HepG2 (cell line): ENCODE measurements around the gene LEMD2. TPM values are rescaled to one million over a fixed set of nuclear protein-coding genes. Genes with fewer than 3 reads are reported as not detected.

ENCODE experiments used
- BRF2 ChIP-seq: sonication (generic); formaldehyde crosslinking; IDR thresholded peaks from 2 replicates; pipeline ENCODE4 v1.8.1; 2022; ENCODE audit warnings: mild to moderate bottlenecking, missing genetic modification reagents
- CHD4 ChIP-seq: fragments of 200-600 bp; sonication (generic); IDR thresholded peaks from 2 replicates; pipeline ENCODE4 v1.7.0; 2017; ENCODE audit warnings: mild to moderate bottlenecking, low read length, borderline replicate concordance
- FOXK1 ChIP-seq: sonication (generic); formaldehyde crosslinking; IDR thresholded peaks from 2 replicates; pipeline ENCODE4 v1.4.0; 2020; ENCODE audit warnings: low read depth, missing genetic modification reagents, borderline replicate concordance
- FOXM1 ChIP-seq: sonication (generic); formaldehyde crosslinking; IDR thresholded peaks from 2 replicates; pipeline ENCODE4 v1.5.0; 2020; ENCODE audit warnings: missing genetic modification reagents
- FOXP4 ChIP-seq: sonication (generic); formaldehyde crosslinking; IDR thresholded peaks from 2 replicates; pipeline ENCODE4 v1.4.0; 2020; ENCODE audit warnings: missing genetic modification reagents
- GRHL1 ChIP-seq: sonication (generic); formaldehyde crosslinking; conservative IDR thresholded peaks from 2 replicates; pipeline ENCODE4 v1.8.0; 2022; ENCODE audit warnings: missing genetic modification reagents
- NFATC3 ChIP-seq: sonication (generic); formaldehyde crosslinking; IDR thresholded peaks from 2 replicates; pipeline ENCODE4 v1.5.1; 2020; ENCODE audit warnings: mild to moderate bottlenecking, missing genetic modification reagents
- POGK ChIP-seq: sonication (generic); formaldehyde crosslinking; conservative IDR thresholded peaks from 2 replicates; pipeline ENCODE4 v1.8.0; 2022; ENCODE audit warnings: mild to moderate bottlenecking, moderate library complexity, missing genetic modification reagents
- SYNCRIP ChIP-seq: fragments of 200-400 bp; formaldehyde crosslinking; IDR thresholded peaks from 2 replicates; pipeline ENCODE4 v1.6.1; 2018; ENCODE audit warnings: mild to moderate bottlenecking, low read depth, low read length; ENCODE audit not compliant: insufficient read depth
- TEAD2 ChIP-seq: sonication (generic); formaldehyde crosslinking; IDR thresholded peaks from 2 replicates; pipeline ENCODE4 v1.9.0; 2021; ENCODE audit warnings: missing genetic modification reagents
- TOE1 ChIP-seq: sonication (generic); formaldehyde crosslinking; IDR thresholded peaks from 2 replicates; pipeline ENCODE4 v1.4.0; 2020; ENCODE audit warnings: mild to moderate bottlenecking, missing genetic modification reagents
- ZBTB7A ChIP-seq: sonication (generic); formaldehyde crosslinking; IDR thresholded peaks from 2 replicates; pipeline ENCODE4 v1.8.0; 2022; ENCODE audit warnings: mild to moderate bottlenecking, missing genetic modification reagents
- ZEB1 ChIP-seq: IDR thresholded peaks from 2 replicates; pipeline ENCODE4 v1.6.1; 2012; ENCODE audit warnings: mild to moderate bottlenecking, low read depth, inconsistent platforms; ENCODE audit not compliant: insufficient replicate concordance
- ZFP82 ChIP-seq: sonication (generic); formaldehyde crosslinking; IDR thresholded peaks from 2 replicates; pipeline ENCODE4 v1.5.1; 2020; ENCODE audit warnings: mild to moderate bottlenecking, missing genetic modification reagents, borderline replicate concordance
- ZNF235 ChIP-seq: sonication (generic); formaldehyde crosslinking; IDR thresholded peaks from 2 replicates; pipeline ENCODE4 v1.8.1; 2023; ENCODE audit warnings: mild to moderate bottlenecking, missing genetic modification reagents, borderline replicate concordance
- ZNF264 ChIP-seq: sonication (generic); formaldehyde crosslinking; IDR thresholded peaks from 2 replicates; pipeline ENCODE4 v1.4.0; 2020; ENCODE audit warnings: missing genetic modification reagents
- ZNF558 ChIP-seq: sonication (generic); formaldehyde crosslinking; IDR thresholded peaks from 2 replicates; pipeline ENCODE4 v1.9.0; 2022; ENCODE audit warnings: mild to moderate bottlenecking, missing genetic modification reagents, borderline replicate concordance
- ZNF687 ChIP-seq: sonication (generic); formaldehyde crosslinking; IDR thresholded peaks from 2 replicates; pipeline ENCODE4 v1.5.1; 2020; ENCODE audit warnings: mild to moderate bottlenecking, missing genetic modification reagents, moderate library complexity
- polyA plus RNA-seq, 8 experiments: library from polyadenylated mRNA; depleted of rRNA in 3 of 8; stranded (reverse) in 7 of 8; unstranded in 1 of 8; fragments of >200 nt; fragmentation: Illumina TruSeq in 4 of 8; extraction: Trizol in 4 of 8; gene quantifications; 2 replicates each; pipeline versions ENCODE4 v1.2.1 to v1.2.3, GENCODE V29; 2011 to 2016; ENCODE audit warnings: low read depth in 4 of 8, missing spikeins in 1 of 8, mixed read lengths in 1 of 8; ENCODE audit not compliant: insufficient read depth in 1 of 8
- total RNA-seq, 5 experiments: library from RNA; depleted of rRNA; stranded (reverse); fragments of >200 nt; fragmentation: Illumina TruSeq; extraction: Trizol; gene quantifications; 2 replicates each; pipeline ENCODE4 v1.2.3, GENCODE V29; 2016; ENCODE audit warnings: low read depth in 1 of 5

The LEMD2 gene
- total and polyA plus RNA-seq, 2 of the 13 experiments (the other 11 are each of a cell fraction or from before 2014, with no cell fraction given): 45.2 to 62.9 TPM

GRCh38 chr6:33761922-33762629, 26.9 kb downstream of the LEMD2 start (continued):
- no peak for TF ChIP-seq NFATC3 (CRISPR knock-in tag)
- TF ChIP-seq BRF2 (CRISPR knock-in tag): no peak
- peak; percentile 88 for TF ChIP-seq ZNF687
- no peak; the same call in 1 of the 2 replicates for TF ChIP-seq TOE1
- peak; percentile 92 for TF ChIP-seq POGK (CRISPR knock-in tag)
- TF ChIP-seq TEAD2 (CRISPR knock-in tag): no peak
- TF ChIP-seq ZNF264: peak; percentile 93
- no peak for TF ChIP-seq FOXM1 (CRISPR knock-in tag)
- TF ChIP-seq ZNF235: no peak; the same call in 1 of the 2 replicates
- no peak for TF ChIP-seq ZEB1
- peak; percentile 95 for TF ChIP-seq ZBTB7A (CRISPR knock-in tag)
- TF ChIP-seq ZFP82 (CRISPR knock-in tag): no peak
- no peak for TF ChIP-seq SYNCRIP
- TF ChIP-seq FOXP4 (CRISPR knock-in tag): peak; percentile 62
- no peak for TF ChIP-seq GRHL1 (CRISPR knock-in tag)
- peak; percentile 72; the same call in 1 of the 2 replicates for TF ChIP-seq FOXK1
- no peak for TF ChIP-seq ZNF558 (CRISPR knock-in tag)
- TF ChIP-seq CHD4: no peak
